ENCODE results near the gene ADAM22. TPM values are rescaled to one million over a fixed set of nuclear protein-coding genes. Genes with fewer than 3 reads are reported as not detected.

ADAM22 gene
- total and polyA plus RNA-seq, 2 experiments from 2014 or later: 2.7 to 18.7 TPM

DNA sequence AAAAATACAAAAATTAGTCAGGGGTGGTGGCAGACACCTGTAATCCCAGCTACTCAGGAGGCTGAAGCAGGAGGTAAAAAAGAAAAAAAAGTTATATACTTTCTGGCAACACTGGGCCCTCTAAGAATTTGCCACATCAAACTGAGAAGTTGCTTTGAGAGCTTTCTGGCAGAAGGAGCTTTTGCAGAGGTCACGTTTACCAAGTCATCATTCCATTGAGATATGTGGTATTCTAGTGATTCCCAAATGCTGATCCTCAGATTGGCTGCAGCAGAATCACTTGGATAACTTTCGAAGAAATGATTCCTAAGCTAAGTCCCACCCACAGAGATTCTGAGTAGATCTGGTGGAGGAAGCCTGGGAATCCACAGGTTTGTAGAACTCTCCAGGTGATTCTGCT lies 80.5 kb downstream of the ADAM22 start:
- no peak for ATAC-seq
- Mint-ChIP-seq H3K9me3 (no peaks in the 10 kb centered on the region), H3K27me3 (ENCODE audit: insufficient read depth, low read depth, poor library complexity) (peaks cover under 1% of the 10 kb centered on the region), H3K27ac (no peak overlapping the region; the same call in 1 of the 2 replicates), H3K36me3 (ENCODE audit: low read depth) (no peaks in the 10 kb centered on the region), H3K4me3 (no peak overlapping the region), H3K4me1 (no peaks in the 10 kb centered on the region)
- Histone ChIP-seq H4K20me1 (replicated peaks; ENCODE audit: insufficient read depth) (no peaks in the 10 kb centered on the region), H3K4me3 (no peak overlapping the region), H2AFZ (no peak overlapping the region), H3K36me3 (ENCODE audit: insufficient read depth) (no peaks in the 10 kb centered on the region), H3K4me2 (no peak overlapping the region), H3K9me2 (ENCODE audit: insufficient read depth) (no peaks in the 10 kb centered on the region), H3K27ac (ENCODE audit: low read depth) (no peak overlapping the region), H3K27me3 (ENCODE audit: insufficient read depth) (no peaks in the 10 kb centered on the region), H3K79me2 (replicated peaks; ENCODE audit: insufficient read depth) (no peaks in the 10 kb centered on the region), H3F3A (replicated peaks; ENCODE audit: low read depth) (no peaks in the 10 kb centered on the region), H3K4me1 (ENCODE audit: insufficient read depth) (no peaks in the 10 kb centered on the region)
- TF ChIP-seq POLR2AphosphoS5 (IDR thresholded peaks at IDR 0.05; ENCODE audit: low read depth) (no peak), STAT1 (IDR thresholded peaks at IDR 0.05; ENCODE audit: unreplicated experiment) (no peak), ZNF331 (CRISPR knock-in tag; IDR thresholded peaks at IDR 0.05; ENCODE audit: low read depth) (no peak), NANOG (IDR thresholded peaks at IDR 0.05; ENCODE audit: borderline replicate concordance) (no peak), CTCF (conservative IDR thresholded peaks at IDR 0.05; ENCODE audit: low read depth in 2 of 2) (no peak), CREB1 (CRISPR knock-in tag; IDR thresholded peaks at IDR 0.05; ENCODE audit: low read depth) (no peak), REST (IDR thresholded peaks at IDR 0.05; ENCODE audit: unreplicated experiment) (no peak), ZNF114 (CRISPR knock-in tag; IDR thresholded peaks at IDR 0.05) (no peak), EZH2 (IDR thresholded peaks at IDR 0.05; ENCODE audit: low read depth, unreplicated experiment) (no peak), EZH2phosphoT487 (IDR thresholded peaks at IDR 0.05; ENCODE audit: unreplicated experiment) (no peak), JUNB (IDR thresholded peaks at IDR 0.05; ENCODE audit: unreplicated experiment) (no peak)
- TF ChIP-seq, protein P1, sequence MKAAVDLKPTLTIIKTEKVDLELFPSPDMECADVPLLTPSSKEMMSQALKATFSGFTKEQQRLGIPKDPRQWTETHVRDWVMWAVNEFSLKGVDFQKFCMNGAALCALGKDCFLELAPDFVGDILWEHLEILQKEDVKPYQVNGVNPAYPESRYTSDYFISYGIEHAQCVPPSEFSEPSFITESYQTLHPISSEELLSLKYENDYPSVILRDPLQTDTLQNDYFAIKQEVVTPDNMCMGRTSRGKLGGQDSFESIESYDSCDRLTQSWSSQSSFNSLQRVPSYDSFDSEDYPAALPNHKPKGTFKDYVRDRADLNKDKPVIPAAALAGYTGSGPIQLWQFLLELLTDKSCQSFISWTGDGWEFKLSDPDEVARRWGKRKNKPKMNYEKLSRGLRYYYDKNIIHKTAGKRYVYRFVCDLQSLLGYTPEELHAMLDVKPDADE (IDR thresholded peaks at IDR 0.05): no peak
- TF ChIP-seq, protein P2, sequence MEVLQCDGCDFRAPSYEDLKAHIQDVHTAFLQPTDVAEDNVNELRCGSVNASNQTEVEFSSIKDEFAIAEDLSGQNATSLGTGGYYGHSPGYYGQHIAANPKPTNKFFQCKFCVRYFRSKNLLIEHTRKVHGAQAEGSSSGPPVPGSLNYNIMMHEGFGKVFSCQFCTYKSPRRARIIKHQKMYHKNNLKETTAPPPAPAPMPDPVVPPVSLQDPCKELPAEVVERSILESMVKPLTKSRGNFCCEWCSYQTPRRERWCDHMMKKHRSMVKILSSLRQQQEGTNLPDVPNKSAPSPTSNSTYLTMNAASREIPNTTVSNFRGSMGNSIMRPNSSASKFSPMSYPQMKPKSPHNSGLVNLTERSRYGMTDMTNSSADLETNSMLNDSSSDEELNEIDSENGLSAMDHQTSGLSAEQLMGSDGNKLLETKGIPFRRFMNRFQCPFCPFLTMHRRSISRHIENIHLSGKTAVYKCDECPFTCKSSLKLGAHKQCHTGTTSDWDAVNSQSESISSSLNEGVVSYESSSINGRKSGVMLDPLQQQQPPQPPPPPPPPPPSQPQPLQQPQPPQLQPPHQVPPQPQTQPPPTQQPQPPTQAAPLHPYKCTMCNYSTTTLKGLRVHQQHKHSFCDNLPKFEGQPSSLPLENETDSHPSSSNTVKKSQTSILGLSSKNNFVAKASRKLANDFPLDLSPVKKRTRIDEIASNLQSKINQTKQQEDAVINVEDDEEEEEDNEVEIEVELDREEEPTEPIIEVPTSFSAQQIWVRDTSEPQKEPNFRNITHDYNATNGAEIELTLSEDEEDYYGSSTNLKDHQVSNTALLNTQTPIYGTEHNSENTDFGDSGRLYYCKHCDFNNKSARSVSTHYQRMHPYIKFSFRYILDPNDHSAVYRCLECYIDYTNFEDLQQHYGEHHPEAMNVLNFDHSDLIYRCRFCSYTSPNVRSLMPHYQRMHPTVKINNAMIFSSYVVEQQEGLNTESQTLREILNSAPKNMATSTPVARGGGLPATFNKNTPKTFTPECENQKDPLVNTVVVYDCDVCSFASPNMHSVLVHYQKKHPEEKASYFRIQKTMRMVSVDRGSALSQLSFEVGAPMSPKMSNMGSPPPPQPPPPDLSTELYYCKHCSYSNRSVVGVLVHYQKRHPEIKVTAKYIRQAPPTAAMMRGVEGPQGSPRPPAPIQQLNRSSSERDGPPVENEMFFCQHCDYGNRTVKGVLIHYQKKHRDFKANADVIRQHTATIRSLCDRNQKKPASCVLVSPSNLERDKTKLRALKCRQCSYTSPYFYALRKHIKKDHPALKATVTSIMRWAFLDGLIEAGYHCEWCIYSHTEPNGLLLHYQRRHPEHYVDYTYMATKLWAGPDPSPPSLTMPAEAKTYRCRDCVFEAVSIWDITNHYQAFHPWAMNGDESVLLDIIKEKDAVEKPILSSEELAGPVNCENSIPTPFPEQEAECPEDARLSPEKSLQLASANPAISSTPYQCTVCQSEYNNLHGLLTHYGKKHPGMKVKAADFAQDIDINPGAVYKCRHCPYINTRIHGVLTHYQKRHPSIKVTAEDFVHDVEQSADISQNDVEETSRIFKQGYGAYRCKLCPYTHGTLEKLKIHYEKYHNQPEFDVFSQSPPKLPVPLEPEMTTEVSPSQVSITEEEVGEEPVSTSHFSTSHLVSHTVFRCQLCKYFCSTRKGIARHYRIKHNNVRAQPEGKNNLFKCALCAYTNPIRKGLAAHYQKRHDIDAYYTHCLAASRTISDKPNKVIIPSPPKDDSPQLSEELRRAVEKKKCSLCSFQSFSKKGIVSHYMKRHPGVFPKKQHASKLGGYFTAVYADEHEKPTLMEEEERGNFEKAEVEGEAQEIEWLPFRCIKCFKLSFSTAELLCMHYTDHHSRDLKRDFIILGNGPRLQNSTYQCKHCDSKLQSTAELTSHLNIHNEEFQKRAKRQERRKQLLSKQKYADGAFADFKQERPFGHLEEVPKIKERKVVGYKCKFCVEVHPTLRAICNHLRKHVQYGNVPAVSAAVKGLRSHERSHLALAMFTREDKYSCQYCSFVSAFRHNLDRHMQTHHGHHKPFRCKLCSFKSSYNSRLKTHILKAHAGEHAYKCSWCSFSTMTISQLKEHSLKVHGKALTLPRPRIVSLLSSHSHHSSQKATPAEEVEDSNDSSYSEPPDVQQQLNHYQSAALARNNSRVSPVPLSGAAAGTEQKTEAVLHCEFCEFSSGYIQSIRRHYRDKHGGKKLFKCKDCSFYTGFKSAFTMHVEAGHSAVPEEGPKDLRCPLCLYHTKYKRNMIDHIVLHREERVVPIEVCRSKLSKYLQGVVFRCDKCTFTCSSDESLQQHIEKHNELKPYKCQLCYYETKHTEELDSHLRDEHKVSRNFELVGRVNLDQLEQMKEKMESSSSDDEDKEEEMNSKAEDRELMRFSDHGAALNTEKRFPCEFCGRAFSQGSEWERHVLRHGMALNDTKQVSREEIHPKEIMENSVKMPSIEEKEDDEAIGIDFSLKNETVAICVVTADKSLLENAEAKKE (CRISPR knock-in tag; IDR thresholded peaks at IDR 0.05): no peak
- DNase-seq (ENCODE audit: low spot score): no peak

Data from GM23338 (cell line).